Hypothalamus (tissue), 51 donors: Measurements from ENCODE around the gene CHRNE.
"Not testable (repeated sequence)": the region's sequence is repeated elsewhere in the genome, so short reads cannot be mapped to it uniquely, and the experiment has no call there.

Experiments used
- DNase-seq, 51 donors: peaks; one replicate each; lab custom pipeline; 2025; lab: John Stamatoyannopoulos, UW

The CHRNE gene

GRCh38 chr17:4893272-4893671 lies 9.6 kb downstream of the CHRNE start:
- no peak for DNase-seq

- no peak for DNase-seq
These were observed 10.2 kb downstream of the CHRNE start for GRCh38 chr17:4892499-4893221.

GRCh38 chr17:4891411-4892410 lies 11.2 kb downstream of the CHRNE start:
- no peak for DNase-seq

- no peak for DNase-seq
These were observed 15.3 kb downstream of the CHRNE start for GRCh38 chr17:4887581-4887980.

- DNase-seq, result no peak
These were observed 16.1 kb downstream of the CHRNE start for GRCh38 chr17:4886830-4887229.

GRCh38 chr17:4884489-4884888 lies 18.4 kb downstream of the CHRNE start:
- no peak for DNase-seq

- peak in 37 of 51 donors; percentile 15 to 79 (median 49) for DNase-seq
These were observed 20.9 kb downstream of the CHRNE start for GRCh38 chr17:4881761-4882555.

GRCh38 chr17:4880857-4881256 lies 22.0 kb downstream of the CHRNE start:
- DNase-seq, result no peak

- peak in 1 of 51 donors; percentile 6 for DNase-seq
These were observed 23.3 kb downstream of the CHRNE start for GRCh38 chr17:4879601-4880000.

- peak in 32 of 51 donors; percentile 13 to 75 (median 41) for DNase-seq
These were observed 25.8 kb downstream of the CHRNE start for GRCh38 chr17:4877089-4877488.

- peak in 33 of 51 donors; percentile 11 to 63 (median 30) for DNase-seq
These were observed 30.1 kb downstream of the CHRNE start for GRCh38 chr17:4872786-4873185.

GRCh38 chr17:4870855-4871254 lies 32.0 kb downstream of the CHRNE start:
- DNase-seq, result no peak

- DNase-seq, result not testable (repeated sequence)
These were observed 33.6 kb downstream of the CHRNE start for GRCh38 chr17:4869058-4869998.

- not testable (repeated sequence) for DNase-seq
These were observed 35.4 kb downstream of the CHRNE start for GRCh38 chr17:4867535-4867934.

GRCh38 chr17:4863321-4863720 lies 39.6 kb downstream of the CHRNE start:
- DNase-seq, result no peak

- no peak for DNase-seq
These were observed 40.2 kb downstream of the CHRNE start for GRCh38 chr17:4862720-4863119.

- DNase-seq, result peak in 5 of 51 donors; percentile 14 to 47 (median 30)
These were observed 41.8 kb downstream of the CHRNE start for GRCh38 chr17:4861052-4861451.

GRCh38 chr17:4860651-4861050 lies 42.2 kb downstream of the CHRNE start:
- DNase-seq, result no peak

GRCh38 chr17:4859816-4860625 lies 42.9 kb downstream of the CHRNE start:
- peak in 8 of 51 donors; percentile 19 to 58 (median 32) for DNase-seq
